Activated CD4-positive, alpha-beta T cell treated with anti-CD3 and anti-CD28 coated beads, Interleukin-2, amount 10 ng/mL, durations not matched to agents 24 days and 14 days (primary cell): ENCODE measurements around the gene SPOCK3. TPM values are rescaled to one million over a fixed set of nuclear protein-coding genes. Genes with fewer than 3 reads are reported as not detected.

Experiments
- DNase-seq: peaks from one replicate; pipeline ENCODE4 v3.0.0; 2022
- H3K27ac Mint-ChIP-seq: one replicate; pipeline ENCODE4 v1.8.0; 2022; ENCODE audit warnings: mild to moderate bottlenecking, mixed read lengths
- H3K27me3 Mint-ChIP-seq: one replicate; pipeline ENCODE4 v1.8.0; 2022; ENCODE audit warnings: mixed read lengths
- H3K36me3 Mint-ChIP-seq: one replicate; pipeline ENCODE4 v1.8.0; 2022; ENCODE audit warnings: low read depth, mild to moderate bottlenecking, mixed read lengths
- H3K4me1 Mint-ChIP-seq: one replicate; pipeline ENCODE4 v1.8.0; 2021; ENCODE audit warnings: mixed read lengths
- H3K4me3 Mint-ChIP-seq: one replicate; pipeline ENCODE4 v1.8.0; 2022; ENCODE audit warnings: mild to moderate bottlenecking, moderate library complexity, mixed read lengths
- H3K9me3 Mint-ChIP-seq: one replicate; pipeline ENCODE4 v1.8.0; 2021; ENCODE audit warnings: mixed read lengths
- intact Hi-C: fragments of 100-400 bp; cut with micrococcal nuclease; formaldehyde crosslinking; loops from one replicate; pipeline ENCODE4 v1.15.1; 2023
- total RNA-seq: library from RNA; stranded (reverse); gene quantifications from 2 replicates; pipeline ENCODE4 v1.2.3, GENCODE V29; 2022

SPOCK3 gene
- total RNA-seq, 1 donor from 2014 or later: not detected

DNA sequence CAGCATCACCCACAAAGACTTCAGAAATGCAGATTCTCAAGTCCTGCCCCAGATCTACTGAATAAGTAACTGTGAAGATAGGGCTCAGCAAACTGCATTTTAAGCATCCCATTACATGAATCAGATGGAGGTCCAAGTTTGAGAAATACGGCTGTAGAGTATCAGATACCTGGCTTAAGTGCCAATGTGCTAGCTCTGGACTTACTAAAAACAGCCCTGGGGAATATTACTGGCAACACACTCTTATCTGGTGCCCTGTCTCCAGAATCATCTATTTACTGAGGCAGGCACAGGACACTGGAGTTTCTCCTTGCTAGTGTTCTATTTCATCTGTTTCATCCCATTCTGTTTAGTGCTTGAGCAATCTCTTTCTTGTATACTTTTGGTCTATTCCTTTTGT lies 105.1 kb downstream of the SPOCK3 start:
- no peaks in the 10 kb centered on the region for H3K4me1 Mint-ChIP-seq
- H3K27me3 Mint-ChIP-seq: no peaks in the 10 kb centered on the region
- no peak for DNase-seq
- H3K27ac Mint-ChIP-seq: no peak overlapping the region
- H3K4me3 Mint-ChIP-seq: no peak overlapping the region
- intact Hi-C loops: no loop called here
- no peaks in the 10 kb centered on the region for H3K36me3 Mint-ChIP-seq
- H3K9me3 Mint-ChIP-seq: no peaks in the 10 kb centered on the region

GRCh38 chr4:167119392-167119791 lies 114.9 kb downstream of the SPOCK3 start:
- Mint-ChIP-seq H3K4me1 (no peaks in the 10 kb centered on the region), H3K4me3 (no peak overlapping the region), H3K27ac (no peak overlapping the region), H3K9me3 (no peaks in the 10 kb centered on the region), H3K36me3 (no peaks in the 10 kb centered on the region), H3K27me3 (no peaks in the 10 kb centered on the region)
- DNase-seq: no peak
- intact Hi-C loops: no loop called here

GRCh38 chr4:167117273-167117672 lies 117.0 kb downstream of the SPOCK3 start:
- Mint-ChIP-seq H3K36me3 (no peaks in the 10 kb centered on the region), H3K9me3 (no peaks in the 10 kb centered on the region), H3K27ac (no peak overlapping the region), H3K27me3 (no peaks in the 10 kb centered on the region), H3K4me1 (no peaks in the 10 kb centered on the region), H3K4me3 (no peak overlapping the region)
- intact Hi-C loops: no loop called here
- no peak for DNase-seq

- Mint-ChIP-seq H3K36me3 (no peaks in the 10 kb centered on the region), H3K27ac (no peak overlapping the region), H3K27me3 (no peaks in the 10 kb centered on the region), H3K4me3 (no peak overlapping the region), H3K4me1 (no peaks in the 10 kb centered on the region), H3K9me3 (no peaks in the 10 kb centered on the region)
- no peak for DNase-seq
- intact Hi-C loops: no loop called here
Measured at GRCh38 chr4:167114416-167114971, 119.8 kb downstream of the SPOCK3 start.

GRCh38 chr4:167111622-167112021 lies 122.7 kb downstream of the SPOCK3 start:
- Mint-ChIP-seq H3K27ac (no peak overlapping the region), H3K4me3 (no peak overlapping the region), H3K9me3 (no peaks in the 10 kb centered on the region), H3K36me3 (no peaks in the 10 kb centered on the region), H3K27me3 (no peaks in the 10 kb centered on the region), H3K4me1 (no peaks in the 10 kb centered on the region)
- DNase-seq: no peak
- intact Hi-C loops: no loop called here

- DNase-seq: no peak
- intact Hi-C loops: no loop called here
Measured at GRCh38 chr4:167111092-167111491, 123.2 kb downstream of the SPOCK3 start.

GRCh38 chr4:167109859-167110258 lies 124.4 kb downstream of the SPOCK3 start:
- H3K27ac Mint-ChIP-seq: no peak overlapping the region
- no peak for DNase-seq
- H3K9me3 Mint-ChIP-seq: no peaks in the 10 kb centered on the region
- no peaks in the 10 kb centered on the region for H3K27me3 Mint-ChIP-seq
- intact Hi-C loops: loop anchor here (5.0 kb wide), 1 partner anchor 677 kb away; no protein-coding TSS in a partner anchor
- no peaks in the 10 kb centered on the region for H3K4me1 Mint-ChIP-seq
- no peaks in the 10 kb centered on the region for H3K36me3 Mint-ChIP-seq
- H3K4me3 Mint-ChIP-seq: no peak overlapping the region

More at GRCh38 chr4:167111092-167111491, 123.2 kb downstream of the SPOCK3 start:
- H3K4me1 Mint-ChIP-seq: no peaks in the 10 kb centered on the region
- H3K9me3 Mint-ChIP-seq: no peaks in the 10 kb centered on the region
- no peaks in the 10 kb centered on the region for H3K27me3 Mint-ChIP-seq
- H3K4me3 Mint-ChIP-seq: no peak overlapping the region
- H3K36me3 Mint-ChIP-seq: no peaks in the 10 kb centered on the region
- no peak overlapping the region for H3K27ac Mint-ChIP-seq

GRCh38 chr4:167105857-167106256 lies 128.4 kb downstream of the SPOCK3 start:
- no peaks in the 10 kb centered on the region for H3K36me3 Mint-ChIP-seq

GRCh38 chr4:167102475-167102874 lies 131.8 kb downstream of the SPOCK3 start:
- H3K36me3 Mint-ChIP-seq: no peaks in the 10 kb centered on the region
- intact Hi-C loops: no loop called here

More at GRCh38 chr4:167105857-167106256, 128.4 kb downstream of the SPOCK3 start:
- intact Hi-C loops: loop anchor here (5.0 kb wide), 1 partner anchor 681 kb away; no protein-coding TSS in a partner anchor
- Mint-ChIP-seq H3K4me1 (no peaks in the 10 kb centered on the region), H3K4me3 (no peak overlapping the region), H3K27me3 (no peaks in the 10 kb centered on the region), H3K9me3 (no peaks in the 10 kb centered on the region), H3K27ac (no peak overlapping the region)
- DNase-seq: no peak

GRCh38 chr4:167101035-167101434 lies 133.3 kb downstream of the SPOCK3 start:
- Mint-ChIP-seq H3K4me1 (no peaks in the 10 kb centered on the region), H3K36me3 (no peaks in the 10 kb centered on the region), H3K27me3 (no peaks in the 10 kb centered on the region), H3K9me3 (no peaks in the 10 kb centered on the region), H3K27ac (no peak overlapping the region), H3K4me3 (no peak overlapping the region)
- no peak for DNase-seq
- intact Hi-C loops: no loop called here

More at GRCh38 chr4:167102475-167102874, 131.8 kb downstream of the SPOCK3 start:
- Mint-ChIP-seq H3K27me3 (no peaks in the 10 kb centered on the region), H3K4me3 (no peak overlapping the region), H3K9me3 (no peaks in the 10 kb centered on the region), H3K27ac (no peak overlapping the region), H3K4me1 (no peaks in the 10 kb centered on the region)
- no peak for DNase-seq

- Mint-ChIP-seq H3K4me3 (no peak overlapping the region), H3K36me3 (no peaks in the 10 kb centered on the region), H3K27me3 (no peaks in the 10 kb centered on the region), H3K27ac (no peak overlapping the region), H3K4me1 (no peaks in the 10 kb centered on the region), H3K9me3 (no peaks in the 10 kb centered on the region)
- no peak for DNase-seq
- intact Hi-C loops: no loop called here
Measured at GRCh38 chr4:167100120-167100519, 134.2 kb downstream of the SPOCK3 start.

DNA sequence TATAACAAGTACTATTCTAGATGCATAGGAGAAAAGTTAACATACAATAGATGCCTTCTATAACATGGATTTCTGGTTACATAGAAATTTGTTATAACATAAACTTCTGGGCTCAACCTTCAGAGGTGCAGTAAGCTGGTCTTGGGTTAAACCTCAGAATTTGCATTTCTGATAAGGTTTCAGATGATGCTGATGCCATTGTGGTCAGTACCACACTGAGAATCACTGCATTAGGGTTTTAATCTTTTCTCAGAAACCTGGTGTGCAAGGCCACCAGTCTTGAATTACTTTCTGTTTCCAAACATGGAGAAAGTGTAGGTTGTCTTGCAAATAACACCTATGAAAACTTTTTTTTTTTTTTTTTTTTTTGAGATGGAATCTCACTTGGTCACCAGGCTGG lies 146.2 kb downstream of the SPOCK3 start:
- H3K4me1 Mint-ChIP-seq: no peaks in the 10 kb centered on the region
- no peak overlapping the region for H3K4me3 Mint-ChIP-seq
- no peak for DNase-seq
- no peaks in the 10 kb centered on the region for H3K27me3 Mint-ChIP-seq
- intact Hi-C loops: no loop called here
- no peaks in the 10 kb centered on the region for H3K36me3 Mint-ChIP-seq
- H3K9me3 Mint-ChIP-seq: no peaks in the 10 kb centered on the region
- no peak overlapping the region for H3K27ac Mint-ChIP-seq

DNA sequence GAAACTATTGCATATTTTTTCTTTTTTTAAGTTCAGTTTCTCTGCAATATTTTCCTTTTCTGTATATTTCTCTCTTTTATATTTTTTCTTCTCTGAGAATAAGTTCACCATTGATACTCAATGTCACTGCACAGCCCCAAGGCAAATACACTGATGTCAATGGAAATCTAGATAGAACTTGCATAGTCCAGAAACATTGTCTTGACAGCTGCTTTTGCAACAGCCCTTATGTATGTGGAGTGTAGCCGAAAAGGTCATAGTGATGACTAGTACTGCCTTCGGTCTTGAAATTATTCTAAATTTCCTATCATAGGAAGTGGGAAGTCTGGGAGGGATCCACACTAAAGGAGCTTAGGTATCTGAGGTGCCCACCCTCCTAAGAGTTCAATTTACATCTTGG lies 150.0 kb downstream of the SPOCK3 start:
- Mint-ChIP-seq H3K9me3 (no peaks in the 10 kb centered on the region), H3K4me1 (no peaks in the 10 kb centered on the region), H3K27ac (no peak overlapping the region), H3K36me3 (no peaks in the 10 kb centered on the region), H3K4me3 (no peak overlapping the region), H3K27me3 (no peaks in the 10 kb centered on the region)
- intact Hi-C loops: no loop called here
- DNase-seq: no peak

- H3K4me1 Mint-ChIP-seq: no peaks in the 10 kb centered on the region
- H3K4me3 Mint-ChIP-seq: no peak overlapping the region
- intact Hi-C loops: no loop called here
- DNase-seq: no peak
- no peaks in the 10 kb centered on the region for H3K9me3 Mint-ChIP-seq
- no peak overlapping the region for H3K27ac Mint-ChIP-seq
- H3K27me3 Mint-ChIP-seq: no peaks in the 10 kb centered on the region
- H3K36me3 Mint-ChIP-seq: no peaks in the 10 kb centered on the region
Measured at GRCh38 chr4:167079762-167080161, 154.5 kb downstream of the SPOCK3 start.

GRCh38 chr4:167052631-167053091 lies 181.6 kb downstream of the SPOCK3 start:
- no peaks in the 10 kb centered on the region for H3K9me3 Mint-ChIP-seq
- no peaks in the 10 kb centered on the region for H3K36me3 Mint-ChIP-seq
- no peaks in the 10 kb centered on the region for H3K4me1 Mint-ChIP-seq
- H3K27ac Mint-ChIP-seq: no peak overlapping the region
- H3K4me3 Mint-ChIP-seq: no peak overlapping the region
- no peaks in the 10 kb centered on the region for H3K27me3 Mint-ChIP-seq
- intact Hi-C loops: no loop called here
- no peak for DNase-seq
